A673 (cell line): Measurements from ENCODE around the gene TMEM156.

Experiments used
- CTCF ChIP-seq: fragments of 300-800, 200-600 bp; sonication (generic); conservative IDR thresholded peaks from 2 replicates; pipeline ENCODE4 v1.5.1; 2017; ENCODE audit warnings: low read depth, mild to moderate bottlenecking, antibody characterized with exemption, low read length, moderate library complexity, mixed read lengths
- EZH2 ChIP-seq: fragments of 200-600 bp; sonication (generic); IDR thresholded peaks from 2 replicates; pipeline ENCODE4 v1.6.1; 2017; ENCODE audit warnings: borderline replicate concordance, low read depth, mild to moderate bottlenecking, mixed read lengths, antibody characterized with exemption, low read length; ENCODE audit not compliant: poor library complexity, severe bottlenecking

- no peak for TF ChIP-seq CTCF
- no peak for TF ChIP-seq EZH2
Measured at GRCh38 chr4:38985410-38986100, 46.7 kb downstream of the TMEM156 start.
